K562 (cell line): Measurements from ENCODE around the gene RRBP1. TPM values are rescaled to one million over a fixed set of nuclear protein-coding genes. Genes with fewer than 3 reads are reported as not detected.

Experiments used
- ATAC-seq: fragments of 200-7000 bp; cut with Tn5 transposase; 3 replicates; pipeline ENCODE4 v1.9.1; 2020; ENCODE audit warnings: moderate library complexity
- BruUV-seq: library from RNA; stranded (reverse); fragments of 400-500 nt; replicated peaks from 2 replicates; lab custom pipeline; 2021; lab: Mats Ljungman, UMichigan
- CTCF ChIA-PET: fragments of 300-600 bp; formaldehyde crosslinking; extraction: SDS; loops from one replicate; lab custom pipeline; 2021; ENCODE audit warnings: low intra/inter-chr PET ratio; lab: Yijun Ruan, JAX
- POLR2A ChIA-PET: fragments of 300-600, 350-650 bp; sonication (Branson Sonifier 250); formaldehyde crosslinking; extraction: SDS; loops from one replicate; lab custom pipeline; 2021; ENCODE audit warnings: antibody characterized with exemption, inconsistent platforms; lab: Yijun Ruan, JAX
- DNase-seq, 4 experiments: peaks; one replicate each; pipeline versions ENCODE4 v3.0.0 to v3.0.0-alpha.2; 2011 to 2018; ENCODE audit warnings: low spot score in 3 of 4, mixed read lengths in 3 of 4; ENCODE audit errors: extremely low read depth in 1 of 4
- FAIRE-seq: peaks from 2 replicates; lab custom pipeline; 2011; peaks lifted over from hg19 to GRCh38; lab: Jason Lieb, UNC
- H2AFZ ChIP-seq: 2 replicates; pipeline ENCODE4 v1.6.0; 2011; ENCODE audit warnings: low read depth, low read length, control low read depth, inconsistent platforms
- H3K27ac ChIP-seq: fragments of 200-600 bp; 3 replicates; pipeline ENCODE4 v1.8.0; 2011; ENCODE audit warnings: low read depth, mild to moderate bottlenecking, control low read depth, inconsistent platforms, low read length, moderate library complexity, mixed read lengths; ENCODE audit errors: extremely low read depth
- H3K27me3 ChIP-seq, 2 experiments: fragments of 300-600 bp in 1 of 2; 2 replicates in 1 of 2; 3 replicates in 1 of 2; pipeline versions ENCODE4 v1.6.0 to v1.8.0; 2011; ENCODE audit warnings: inconsistent platforms in 2 of 2, low read length in 2 of 2, mild to moderate bottlenecking in 1 of 2, mixed read lengths in 1 of 2, moderate library complexity in 1 of 2; ENCODE audit not compliant: control insufficient read depth in 2 of 2, insufficient read depth in 2 of 2
- H3K36me3 ChIP-seq: fragments of 300-600 bp; 3 replicates; pipeline ENCODE4 v1.8.0; 2011; ENCODE audit warnings: mild to moderate bottlenecking, low read length, inconsistent platforms; ENCODE audit not compliant: control insufficient read depth, insufficient read depth
- H3K4me1 ChIP-seq, 2 experiments: fragments of 200-600 bp in 1 of 2; replicated peaks in 1 of 2; 2 replicates in 1 of 2; 3 replicates in 1 of 2; pipeline versions ENCODE4 v1.5.1 to v1.8.0; 2011; ENCODE audit warnings: inconsistent platforms in 2 of 2, low read length in 2 of 2, mild to moderate bottlenecking in 1 of 2, mixed read lengths in 1 of 2, moderate library complexity in 1 of 2; ENCODE audit not compliant: control insufficient read depth in 2 of 2, insufficient read depth in 2 of 2
- H3K4me2 ChIP-seq: 2 replicates; pipeline ENCODE4 v1.6.1; 2011; ENCODE audit warnings: low read length, control low read depth, inconsistent platforms, mixed read lengths; ENCODE audit not compliant: insufficient read depth
- H3K4me3 ChIP-seq: fragments of 200-600 bp; sonication (generic), shearing (Covaris generic); 2 replicates; pipeline ENCODE4 v1.5.1; 2016; ENCODE audit warnings: control low read depth, inconsistent platforms
- H3K79me2 ChIP-seq: fragments of 200-600 bp; 3 replicates; pipeline ENCODE4 v1.8.0; 2011; ENCODE audit warnings: low read length, inconsistent platforms; ENCODE audit not compliant: control insufficient read depth, insufficient read depth
- H3K9ac ChIP-seq, 2 experiments: 2 replicates each; pipeline versions ENCODE4 v1.6.0 to v1.6.1; 2011; ENCODE audit warnings: low read depth in 2 of 2, low read length in 2 of 2, control low read depth in 1 of 2, inconsistent platforms in 1 of 2, mild to moderate bottlenecking in 1 of 2, mixed read lengths in 1 of 2; ENCODE audit not compliant: insufficient read depth in 1 of 2
- H3K9me1 ChIP-seq: one replicate; pipeline ENCODE4 v1.6.0; 2011; ENCODE audit warnings: inconsistent platforms, mild to moderate bottlenecking, low read length, moderate library complexity; ENCODE audit not compliant: control insufficient read depth, insufficient read depth
- H3K9me3 ChIP-seq: replicated peaks from 2 replicates; pipeline ENCODE4 v1.5.1; 2011; ENCODE audit warnings: low read depth, low read length, inconsistent platforms; ENCODE audit not compliant: control insufficient read depth, insufficient read depth
- H4K20me1 ChIP-seq: replicated peaks from 2 replicates; pipeline ENCODE4 v1.6.1; 2011; ENCODE audit warnings: low read length, inconsistent platforms, mixed read lengths; ENCODE audit not compliant: control insufficient read depth, insufficient read depth
- ELF4 ChIP-seq: fragments of 450-650 bp; formaldehyde crosslinking; IDR thresholded peaks from 2 replicates; pipeline ENCODE4 v1.4.0; 2022; ENCODE audit warnings: missing genetic modification characterization
- ERF ChIP-seq: fragments of 450-650 bp; formaldehyde crosslinking; IDR thresholded peaks from 2 replicates; pipeline ENCODE4 v1.4.0; 2020; ENCODE audit warnings: mild to moderate bottlenecking, mixed read lengths
- FOS ChIP-seq: IDR thresholded peaks from 3 replicates; pipeline ENCODE4 v1.6.1; 2011; ENCODE audit not compliant: insufficient read length; ENCODE audit errors: extremely low read depth
- HMG20B ChIP-seq: fragments of 250-450 bp; sonication (Bioruptor Pico); IDR thresholded peaks from 2 replicates; pipeline ENCODE4 v1.5.0; 2021; ENCODE audit warnings: mild to moderate bottlenecking
- MLX ChIP-seq, 2 experiments: fragments of 450-650 bp in 1 of 2; sonication (generic) in 1 of 2; formaldehyde crosslinking; conservative IDR thresholded peaks; 2 replicates each; pipeline versions ENCODE4 v1.4.0 to v1.8.1; 2020 to 2022; ENCODE audit warnings: mild to moderate bottlenecking in 1 of 2, missing genetic modification reagents in 1 of 2
- PREB ChIP-seq: sonication (generic); formaldehyde crosslinking; IDR thresholded peaks from 2 replicates; pipeline ENCODE4 v1.8.1; 2023; ENCODE audit warnings: mild to moderate bottlenecking, missing genetic modification reagents
- TCF7L2 ChIP-seq: fragments of 150-350 bp; IDR thresholded peaks from 2 replicates; pipeline ENCODE4 v1.6.1; 2016; ENCODE audit warnings: low read depth, mild to moderate bottlenecking, low read length, moderate library complexity
- TRIM24 ChIP-seq, 2 experiments: fragments of 450-650 bp; IDR thresholded peaks; 2 replicates each; pipeline ENCODE4 v1.6.1; 2016
- TRIM28 ChIP-seq: fragments of 450-650 bp; IDR thresholded peaks from 2 replicates; pipeline ENCODE4 v1.6.1; 2017
- ZNF124 ChIP-seq: sonication (generic); formaldehyde crosslinking; IDR thresholded peaks from 2 replicates; pipeline ENCODE4 v1.8.1; 2022; ENCODE audit warnings: missing genetic modification reagents
- ZNF512 ChIP-seq: IDR thresholded peaks from 2 replicates; pipeline ENCODE4 v1.6.1; 2016; ENCODE audit warnings: missing genetic modification characterization, missing compliant biosample characterization
- WGBS: fragments of 100-300 bp; shearing (Covaris generic); methylation state at CpG from one replicate; pipeline ENCODE4 v1.1.6; 2016; ENCODE audit warnings: low coverage, mixed read lengths; ENCODE audit not compliant: insufficient coverage; ENCODE audit errors: missing lambda C conversion rate; 5-methylcytosine and 5-hydroxymethylcytosine counted together
- in situ Hi-C: fragments of 300-500 bp; cut with MboI; formaldehyde crosslinking; loops from 4 replicates; pipeline ENCODE4 v1.15.0; 2018; ENCODE audit warnings: inconsistent platforms, mixed read lengths
- intact Hi-C: fragments of 100-400 bp; cut with micrococcal nuclease; formaldehyde crosslinking; loops from 2 replicates; pipeline ENCODE4 v1.14.2; 2022
- polyA plus RNA-seq, 8 experiments: library from polyadenylated mRNA; depleted of rRNA in 4 of 8; stranded (reverse) in 5 of 8; unstranded in 3 of 8; fragments of >200 nt; fragmentation: Nextera tagmentation in 2 of 8; fragmentation: Illumina TruSeq in 1 of 8; extraction: Ambion mirVana in 2 of 8; extraction: Trizol in 1 of 8; gene quantifications; 2 replicates each; pipeline versions ENCODE4 v1.2.1 to v1.2.3, GENCODE V29; 2011 to 2014; ENCODE audit warnings: inconsistent platforms in 1 of 8, missing spikeins in 1 of 8
- total RNA-seq, 7 experiments: library from RNA; depleted of rRNA in 6 of 7; stranded (reverse); fragments of >200 nt in 6 of 7; fragmentation: Illumina TruSeq in 2 of 7; extraction: Trizol in 2 of 7; gene quantifications; 2 replicates each; pipeline versions ENCODE4 v1.2.1 to v1.2.3, GENCODE V29; 2011 to 2021; ENCODE audit warnings: low replicate concordance in 1 of 7

The RRBP1 gene
- total and polyA plus RNA-seq, 9 of the 15 experiments (the other 6 are each of a cell fraction or from before 2014, with no cell fraction given), result 0.84 to 32.0 (median 17.6) TPM

GRCh38 chr20:17633850-17634500, 48.1 kb downstream of the RRBP1 start:
- Histone ChIP-seq H2AFZ (no peak overlapping the region), H3K27me3 (no peaks in the 10 kb centered on the region), H4K20me1 (no peaks in the 10 kb centered on the region), H3K4me1 (peaks cover 0 to 6% of the 10 kb centered on the region in 2 experiments; a peak in 2 of 5 replicates), H3K9ac (no peak overlapping the region), H3K27ac (no peak overlapping the region), H3K9me3 (no peaks in the 10 kb centered on the region), H3K79me2 (no peaks in the 10 kb centered on the region), H3K36me3 (peaks cover 25% of the 10 kb centered on the region; the same call in 2 of the 3 replicates), H3K4me2 (no peak overlapping the region), H3K4me3 (no peak overlapping the region), H3K9me1 (no peaks in the 10 kb centered on the region)
- ChIA-PET POLR2A (interaction anchor here (1.0 kb wide), 1 partner anchor 54 kb away, joined by 3 read pairs; no protein-coding TSS in a partner anchor), CTCF (no interaction called here)
- no peak for DNase-seq
- in situ Hi-C loops, result no loop called here
- 85% methylated on average over 8 of the region's 18 CpGs for WGBS
- BruUV-seq, result no TSS peak
- intact Hi-C loops, result no loop called here
- FAIRE-seq, result no peak
- ATAC-seq, result no peak
- TF ChIP-seq MLX (CRISPR knock-in tag; conservative IDR thresholded peaks at IDR 0.05), result no peak
- no peak for TF ChIP-seq TRIM28
- TF ChIP-seq FOS, result no peak
- no peak for TF ChIP-seq ZNF124 (CRISPR knock-in tag)
- TF ChIP-seq PREB, result no peak
- no peak for TF ChIP-seq HMG20B (CRISPR knock-in tag)
- no peak for TF ChIP-seq ERF
- TF ChIP-seq ELF4, result no peak
- no peak for TF ChIP-seq TRIM24 (IDR thresholded peaks at IDR 0.05)
- TF ChIP-seq ZNF512, result no peak
- TF ChIP-seq TCF7L2, result no peak
